PFSK-1 (cell line): ENCODE results near the gene OR5AU1.

Source experiments
- POLR2AphosphoS5 ChIP-seq: IDR thresholded peaks from 2 replicates; pipeline ENCODE4 v1.6.1; 2012; ENCODE audit warnings: low read depth, mild to moderate bottlenecking, control low read depth, low read length, moderate library complexity
- SIN3A ChIP-seq: IDR thresholded peaks from 2 replicates; pipeline ENCODE4 v1.6.1; 2012; ENCODE audit warnings: mild to moderate bottlenecking, low read length, moderate library complexity, borderline replicate concordance; ENCODE audit not compliant: insufficient read depth
- TAF1 ChIP-seq: IDR thresholded peaks from 2 replicates; pipeline ENCODE4 v1.6.1; 2012; ENCODE audit warnings: low read length, control low read depth, borderline replicate concordance; ENCODE audit not compliant: insufficient read depth
- TF ChIP-seq, protein P1 (sequence below), 2 experiments: IDR thresholded peaks; 2 replicates each; pipeline versions ENCODE4 v1.6.1 to v1.8.0; 2011 to 2012; ENCODE audit warnings: low read depth in 2 of 2, low read length in 2 of 2, control low read depth in 1 of 2, inconsistent platforms in 1 of 2, mild to moderate bottlenecking in 1 of 2, moderate library complexity in 1 of 2; ENCODE audit not compliant: insufficient read depth in 1 of 2

GRCh38 chr14:21149641-21150367 lies 6.1 kb downstream of the OR5AU1 start:
- TF ChIP-seq SIN3A, result no peak
- TF ChIP-seq POLR2AphosphoS5, result no peak
- TF ChIP-seq, protein P1, sequence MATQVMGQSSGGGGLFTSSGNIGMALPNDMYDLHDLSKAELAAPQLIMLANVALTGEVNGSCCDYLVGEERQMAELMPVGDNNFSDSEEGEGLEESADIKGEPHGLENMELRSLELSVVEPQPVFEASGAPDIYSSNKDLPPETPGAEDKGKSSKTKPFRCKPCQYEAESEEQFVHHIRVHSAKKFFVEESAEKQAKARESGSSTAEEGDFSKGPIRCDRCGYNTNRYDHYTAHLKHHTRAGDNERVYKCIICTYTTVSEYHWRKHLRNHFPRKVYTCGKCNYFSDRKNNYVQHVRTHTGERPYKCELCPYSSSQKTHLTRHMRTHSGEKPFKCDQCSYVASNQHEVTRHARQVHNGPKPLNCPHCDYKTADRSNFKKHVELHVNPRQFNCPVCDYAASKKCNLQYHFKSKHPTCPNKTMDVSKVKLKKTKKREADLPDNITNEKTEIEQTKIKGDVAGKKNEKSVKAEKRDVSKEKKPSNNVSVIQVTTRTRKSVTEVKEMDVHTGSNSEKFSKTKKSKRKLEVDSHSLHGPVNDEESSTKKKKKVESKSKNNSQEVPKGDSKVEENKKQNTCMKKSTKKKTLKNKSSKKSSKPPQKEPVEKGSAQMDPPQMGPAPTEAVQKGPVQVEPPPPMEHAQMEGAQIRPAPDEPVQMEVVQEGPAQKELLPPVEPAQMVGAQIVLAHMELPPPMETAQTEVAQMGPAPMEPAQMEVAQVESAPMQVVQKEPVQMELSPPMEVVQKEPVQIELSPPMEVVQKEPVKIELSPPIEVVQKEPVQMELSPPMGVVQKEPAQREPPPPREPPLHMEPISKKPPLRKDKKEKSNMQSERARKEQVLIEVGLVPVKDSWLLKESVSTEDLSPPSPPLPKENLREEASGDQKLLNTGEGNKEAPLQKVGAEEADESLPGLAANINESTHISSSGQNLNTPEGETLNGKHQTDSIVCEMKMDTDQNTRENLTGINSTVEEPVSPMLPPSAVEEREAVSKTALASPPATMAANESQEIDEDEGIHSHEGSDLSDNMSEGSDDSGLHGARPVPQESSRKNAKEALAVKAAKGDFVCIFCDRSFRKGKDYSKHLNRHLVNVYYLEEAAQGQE (IDR thresholded peaks at IDR 0.05; ENCODE audit: insufficient read depth in 1 of 2, low read depth in 2 of 2, low read length in 2 of 2), result no peak
- no peak for TF ChIP-seq TAF1
